GM12878 (cell line): Measurements from ENCODE around the gene KIF26A. TPM values are rescaled to one million over a fixed set of nuclear protein-coding genes. Genes with fewer than 3 reads are reported as not detected.

Experiments
- ATAC-seq: fragments of 200-7000 bp; cut with Tn5 transposase; 3 replicates; pipeline ENCODE4 v1.9.1; 2020; ENCODE audit warnings: mild to moderate bottlenecking, moderate library complexity
- BruUV-seq: library from RNA; stranded (reverse); fragments of 400-500 nt; replicated peaks from 2 replicates; lab custom pipeline; 2021; lab: Mats Ljungman, UMichigan
- CTCF ChIA-PET: fragments of 300-600 bp; sonication (Branson Sonifier 250); formaldehyde crosslinking; extraction: SDS; loops from one replicate; lab custom pipeline; 2021; ENCODE audit warnings: inconsistent platforms; lab: Yijun Ruan, JAX
- POLR2A ChIA-PET: fragments of 350-600 bp; formaldehyde crosslinking; extraction: SDS; loops from one replicate; lab custom pipeline; 2021; ENCODE audit warnings: inconsistent platforms; lab: Charles Lee
- RAD21 ChIA-PET: fragments of 300-600 bp; sonication (Branson Sonifier 250); formaldehyde crosslinking; loops from one replicate; lab custom pipeline; 2023; ENCODE audit warnings: antibody characterized with exemption; ENCODE audit not compliant: unreplicated experiment; lab: Charles Lee
- SMC1A ChIA-PET: fragments of 300-600 bp; sonication (Branson Sonifier 250); formaldehyde crosslinking; loops from one replicate; lab custom pipeline; 2023; ENCODE audit not compliant: unreplicated experiment, uncharacterized antibody; lab: Charles Lee
- DNase-seq: peaks from one replicate; pipeline ENCODE4 v3.0.0-alpha.2; 2011; ENCODE audit warnings: low read depth, low spot score
- FAIRE-seq: peaks from 3 replicates; lab custom pipeline; 2011; peaks lifted over from hg19 to GRCh38; lab: Jason Lieb, UNC
- H2AFZ ChIP-seq: 2 replicates; pipeline ENCODE4 v1.6.0; 2011; ENCODE audit warnings: low read depth, low read length, control low read depth; ENCODE audit not compliant: control insufficient read depth
- H3K27ac ChIP-seq: 2 replicates; pipeline ENCODE4 v1.5.1; 2011; ENCODE audit warnings: control low read depth; ENCODE audit not compliant: control insufficient read depth, insufficient read depth
- H3K27me3 ChIP-seq, 2 experiments: replicated peaks in 1 of 2; 2 replicates each; pipeline versions ENCODE4 v1.6.0 to v1.6.1; 2011; ENCODE audit warnings: low read length in 1 of 2; ENCODE audit not compliant: control insufficient read depth in 2 of 2, insufficient read depth in 2 of 2
- H3K36me3 ChIP-seq, 2 experiments: 2 replicates each; pipeline ENCODE4 v1.5.1; 2011; ENCODE audit warnings: low read length in 1 of 2; ENCODE audit not compliant: control insufficient read depth in 2 of 2, insufficient read depth in 2 of 2
- H3K4me1 ChIP-seq: 2 replicates; pipeline ENCODE4 v1.6.1; 2011; ENCODE audit warnings: mild to moderate bottlenecking, low read length, moderate library complexity, mixed read lengths; ENCODE audit not compliant: control insufficient read depth, insufficient read depth
- H3K4me2 ChIP-seq: 2 replicates; pipeline ENCODE4 v1.6.0; 2011; ENCODE audit warnings: control low read depth; ENCODE audit not compliant: control insufficient read depth, insufficient read depth
- H3K4me3 ChIP-seq: fragments of 200-600 bp; sonication (generic); 2 replicates; pipeline ENCODE4 v1.5.1; 2016
- H3K79me2 ChIP-seq: 2 replicates; pipeline ENCODE4 v1.6.0; 2011; ENCODE audit warnings: low read length; ENCODE audit not compliant: control insufficient read depth, insufficient read depth
- H3K9ac ChIP-seq: 2 replicates; pipeline ENCODE4 v1.8.0; 2011; ENCODE audit warnings: low read length, control low read depth, mixed read lengths; ENCODE audit not compliant: control insufficient read depth, insufficient read depth
- H3K9me3 ChIP-seq: replicated peaks from 3 replicates; pipeline ENCODE4 v1.5.1; 2011; ENCODE audit warnings: mild to moderate bottlenecking, low read length; ENCODE audit not compliant: control insufficient read depth, insufficient read depth
- H4K20me1 ChIP-seq: 2 replicates; pipeline ENCODE4 v1.6.0; 2011; ENCODE audit not compliant: control insufficient read depth, insufficient read depth
- CBFB ChIP-seq: IDR thresholded peaks from 2 replicates; pipeline ENCODE4 v1.6.1; 2016; ENCODE audit warnings: antibody characterized with exemption, low read depth
- FOXK2 ChIP-seq: fragments of 450-650 bp; IDR thresholded peaks from 2 replicates; pipeline ENCODE4 v1.6.1; 2017; ENCODE audit warnings: mild to moderate bottlenecking, moderate library complexity
- MXI1 ChIP-seq: fragments of 150-350 bp; IDR thresholded peaks from 2 replicates; pipeline ENCODE4 v1.6.1; 2011; ENCODE audit warnings: low read depth, mild to moderate bottlenecking, inconsistent platforms, low read length, improper control_type of control experiment
- NFIC ChIP-seq: IDR thresholded peaks from 2 replicates; pipeline ENCODE4 v1.6.1; 2012; ENCODE audit warnings: low read depth, mild to moderate bottlenecking, inconsistent platforms, low read length, moderate library complexity
- NR2F1 ChIP-seq: fragments of 450-650 bp; conservative IDR thresholded peaks from 2 replicates; pipeline ENCODE4 v1.6.1; 2017; ENCODE audit warnings: mild to moderate bottlenecking
- NRF1 ChIP-seq: conservative IDR thresholded peaks from 2 replicates; pipeline ENCODE4 v1.6.1; 2011; ENCODE audit warnings: mild to moderate bottlenecking, low read depth, low read length, improper control_type of control experiment
- RAD51 ChIP-seq: fragments of 450-650 bp; IDR thresholded peaks from 2 replicates; pipeline ENCODE4 v1.6.1; 2016; ENCODE audit warnings: moderate library complexity, mild to moderate bottlenecking, inconsistent platforms
- RFX5 ChIP-seq: IDR thresholded peaks from 2 replicates; pipeline ENCODE4 v1.6.1; 2011; ENCODE audit warnings: low read depth, low read length, improper control_type of control experiment
- SMARCA5 ChIP-seq: fragments of 450-650 bp; IDR thresholded peaks from 2 replicates; pipeline ENCODE4 v1.6.1; 2017; ENCODE audit warnings: mild to moderate bottlenecking
- YBX1 ChIP-seq: fragments of 450-650 bp; IDR thresholded peaks from 2 replicates; pipeline ENCODE4 v1.6.1; 2016; ENCODE audit warnings: antibody characterized with exemption
- WGBS: methylation state at CpG from one replicate; pipeline ENCODE4 v1.1.6; 2016; ENCODE audit warnings: low lambda C conversion rate; ENCODE audit not compliant: insufficient replicate concordance, insufficient coverage; ENCODE audit errors: missing lambda C conversion rate; 5-methylcytosine and 5-hydroxymethylcytosine counted together
- in situ Hi-C: fragments of 300-500 bp; cut with MboI; formaldehyde crosslinking; loops from 9 replicates; pipeline ENCODE4 v1.14.3; 2018; ENCODE audit warnings: mixed read lengths
- intact Hi-C: fragments of 100-400 bp; cut with micrococcal nuclease; formaldehyde crosslinking; loops from one replicate; pipeline ENCODE4 v1.14.2; 2022; ENCODE audit not compliant: unreplicated experiment
- polyA plus RNA-seq, 11 experiments: library from polyadenylated mRNA; depleted of rRNA in 4 of 11; unstranded in 6 of 11; stranded (reverse) in 5 of 11; fragments of >200 nt; fragmentation: Nextera tagmentation in 4 of 11; fragmentation: Illumina TruSeq in 1 of 11; extraction: Ambion mirVana in 4 of 11; extraction: Trizol in 1 of 11; gene quantifications; 1 replicate in 1 of 11; 2 replicates in 10 of 11; pipeline versions ENCODE4 v1.2.1 to v1.2.3, GENCODE V29; 2011 to 2016; ENCODE audit warnings: inconsistent platforms in 2 of 11, missing spikeins in 2 of 11, low read depth in 1 of 11
- total RNA-seq, 4 experiments: library from RNA; depleted of rRNA in 3 of 4; stranded (reverse); fragments of >200 nt in 3 of 4; fragmentation: Illumina TruSeq in 1 of 4; extraction: Trizol in 1 of 4; gene quantifications; 2 replicates each; pipeline versions ENCODE4 v1.2.1 to v1.2.3, GENCODE V29; 2013 to 2021
- TF ChIP-seq, protein P1 (sequence below): fragments of 450-650 bp; IDR thresholded peaks from 2 replicates; pipeline ENCODE4 v1.6.1; 2017; ENCODE audit warnings: mild to moderate bottlenecking
- TF ChIP-seq, protein P2 (sequence below): fragments of 450-650 bp; IDR thresholded peaks from 2 replicates; pipeline ENCODE4 v1.6.1; 2017; ENCODE audit warnings: borderline replicate concordance

KIF26A gene
- total and polyA plus RNA-seq, 10 of the 15 experiments (the other 5 are each of a cell fraction or from before 2014, with no cell fraction given), result 0.05 TPM; not detected in 9

DNA sequence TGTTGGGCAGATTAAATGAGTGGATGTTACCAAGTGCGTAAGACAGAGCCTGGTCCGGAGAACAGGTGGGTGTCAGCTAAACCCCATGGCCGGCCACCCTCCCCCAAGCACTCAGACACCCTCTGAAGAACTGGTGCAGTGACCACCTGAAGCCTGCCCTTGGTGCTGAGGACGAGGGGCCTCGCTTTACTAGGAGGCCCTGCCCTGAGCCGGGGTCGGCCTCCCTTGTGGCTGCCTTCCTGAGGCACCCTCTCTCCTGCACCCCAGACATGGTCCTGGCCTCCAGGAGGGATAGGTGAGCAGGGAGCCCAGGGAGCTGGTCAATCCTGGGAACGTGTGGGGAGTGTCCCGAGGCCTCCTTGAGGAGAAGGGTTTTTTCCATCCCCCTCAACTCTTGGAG, 4.9 kb upstream of the KIF26A start:
- intact Hi-C loops (no loop called here), in situ Hi-C loops (no loop called here)
- H3K9ac ChIP-seq, result no peak overlapping the region
- no peak overlapping the region for H3K27ac ChIP-seq
- no peaks in the 10 kb centered on the region for H3K36me3 ChIP-seq
- no TSS peak for BruUV-seq
- SMC1A ChIA-PET, result no interaction called here
- RAD21 ChIA-PET, result no interaction called here
- ATAC-seq, result no peak
- CTCF ChIA-PET, result no interaction called here
- no peak overlapping the region for H2AFZ ChIP-seq
- H4K20me1 ChIP-seq, result no peaks in the 10 kb centered on the region
- no peak for DNase-seq
- no peaks in the 10 kb centered on the region for H3K4me1 ChIP-seq
- peaks cover 10 to 15% of the 10 kb centered on the region in 2 experiments; a peak in 3 of 4 replicates for H3K27me3 ChIP-seq
- no peaks in the 10 kb centered on the region; the same call in 1 of the 3 replicates for H3K9me3 ChIP-seq
- no peaks in the 10 kb centered on the region for H3K79me2 ChIP-seq
- no peak for FAIRE-seq
- TF ChIP-seq SMARCA5 (no peak), RFX5 (no peak), MXI1 (no peak), NFIC (no peak), RAD51 (no peak), FOXK2 (no peak), CBFB (no peak), NR2F1 (no peak), NRF1 (no peak), YBX1 (no peak)
- TF ChIP-seq, protein P1, sequence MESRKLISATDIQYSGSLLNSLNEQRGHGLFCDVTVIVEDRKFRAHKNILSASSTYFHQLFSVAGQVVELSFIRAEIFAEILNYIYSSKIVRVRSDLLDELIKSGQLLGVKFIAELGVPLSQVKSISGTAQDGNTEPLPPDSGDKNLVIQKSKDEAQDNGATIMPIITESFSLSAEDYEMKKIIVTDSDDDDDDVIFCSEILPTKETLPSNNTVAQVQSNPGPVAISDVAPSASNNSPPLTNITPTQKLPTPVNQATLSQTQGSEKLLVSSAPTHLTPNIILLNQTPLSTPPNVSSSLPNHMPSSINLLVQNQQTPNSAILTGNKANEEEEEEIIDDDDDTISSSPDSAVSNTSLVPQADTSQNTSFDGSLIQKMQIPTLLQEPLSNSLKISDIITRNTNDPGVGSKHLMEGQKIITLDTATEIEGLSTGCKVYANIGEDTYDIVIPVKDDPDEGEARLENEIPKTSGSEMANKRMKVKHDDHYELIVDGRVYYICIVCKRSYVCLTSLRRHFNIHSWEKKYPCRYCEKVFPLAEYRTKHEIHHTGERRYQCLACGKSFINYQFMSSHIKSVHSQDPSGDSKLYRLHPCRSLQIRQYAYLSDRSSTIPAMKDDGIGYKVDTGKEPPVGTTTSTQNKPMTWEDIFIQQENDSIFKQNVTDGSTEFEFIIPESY, result no peak
- TF ChIP-seq, protein P2, sequence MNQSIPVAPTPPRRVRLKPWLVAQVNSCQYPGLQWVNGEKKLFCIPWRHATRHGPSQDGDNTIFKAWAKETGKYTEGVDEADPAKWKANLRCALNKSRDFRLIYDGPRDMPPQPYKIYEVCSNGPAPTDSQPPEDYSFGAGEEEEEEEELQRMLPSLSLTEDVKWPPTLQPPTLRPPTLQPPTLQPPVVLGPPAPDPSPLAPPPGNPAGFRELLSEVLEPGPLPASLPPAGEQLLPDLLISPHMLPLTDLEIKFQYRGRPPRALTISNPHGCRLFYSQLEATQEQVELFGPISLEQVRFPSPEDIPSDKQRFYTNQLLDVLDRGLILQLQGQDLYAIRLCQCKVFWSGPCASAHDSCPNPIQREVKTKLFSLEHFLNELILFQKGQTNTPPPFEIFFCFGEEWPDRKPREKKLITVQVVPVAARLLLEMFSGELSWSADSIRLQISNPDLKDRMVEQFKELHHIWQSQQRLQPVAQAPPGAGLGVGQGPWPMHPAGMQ, result no peak
- no peak overlapping the region for H3K4me2 ChIP-seq
- no peak overlapping the region for H3K4me3 ChIP-seq
- POLR2A ChIA-PET, result interaction anchor here (0.6 kb wide), 1 partner anchor 558 kb away, joined by 8 read pairs; no protein-coding TSS in a partner anchor
- WGBS, result 38% methylated on average over 9 of the region's 9 CpGs
